GM18868 (cell line): ENCODE results near the gene AOAH.
"Not testable (repeated sequence)": the region's sequence is repeated elsewhere in the genome, so short reads cannot be mapped to it uniquely, and the experiment has no call there.

Experiments used
- ATAC-seq: cut with Tn5 transposase; IDR thresholded peaks from one replicate; pipeline ENCODE4 v1.9.1; 2021; ENCODE audit warnings: mild to moderate bottlenecking, moderate library complexity; ENCODE audit not compliant: unreplicated experiment

AOAH gene

GRCh38 chr7:36703860-36704259 is 20.4 kb downstream of the AOAH start:
- not testable (repeated sequence) for ATAC-seq

- peak; percentile 87 for ATAC-seq
Measured at GRCh38 chr7:36692456-36692855, 31.8 kb downstream of the AOAH start.

GRCh38 chr7:36691983-36692382 is 32.3 kb downstream of the AOAH start:
- ATAC-seq, result no peak

GRCh38 chr7:36690514-36691187 is 33.6 kb downstream of the AOAH start:
- ATAC-seq, result peak; percentile 40

- ATAC-seq, result no peak
Measured at GRCh38 chr7:36690041-36690440, 34.3 kb downstream of the AOAH start.

GRCh38 chr7:36686499-36686898 is 37.8 kb downstream of the AOAH start:
- ATAC-seq, result no peak

- no peak for ATAC-seq
Measured at GRCh38 chr7:36684954-36685353, 39.3 kb downstream of the AOAH start.

GRCh38 chr7:36683695-36684357 is 40.5 kb downstream of the AOAH start:
- ATAC-seq, result no peak

- ATAC-seq, result no peak
Measured at GRCh38 chr7:36683111-36683510, 41.2 kb downstream of the AOAH start.

GRCh38 chr7:36682102-36682501 is 42.2 kb downstream of the AOAH start:
- no peak for ATAC-seq

- peak; percentile 75 for ATAC-seq
Measured at GRCh38 chr7:36677769-36678437, 46.4 kb downstream of the AOAH start.

GRCh38 chr7:36673703-36674102 is 50.6 kb downstream of the AOAH start:
- no peak for ATAC-seq

GRCh38 chr7:36671432-36671829 is 52.9 kb downstream of the AOAH start:
- ATAC-seq, result no peak

- peak; percentile 74 for ATAC-seq
Measured at GRCh38 chr7:36670585-36671431, 53.5 kb downstream of the AOAH start.

- ATAC-seq, result no peak
Measured at GRCh38 chr7:36668750-36669149, 55.5 kb downstream of the AOAH start.

- ATAC-seq, result no peak
Measured at GRCh38 chr7:36668080-36668479, 56.2 kb downstream of the AOAH start.

GRCh38 chr7:36667007-36667745 is 57.1 kb downstream of the AOAH start:
- ATAC-seq, result no peak

GRCh38 chr7:36663481-36663880 is 60.8 kb downstream of the AOAH start:
- no peak for ATAC-seq

GRCh38 chr7:36661135-36661840 is 63.0 kb downstream of the AOAH start:
- ATAC-seq, result no peak
